Prostate gland (tissue), 2 donors: ENCODE results near the gene HMGB2.

Experiments
- CTCF ChIP-seq, 4 experiments: fragments of 200-600 bp in 2 of 4; fragments of 450-650 bp in 2 of 4; sonication (generic) in 2 of 4; IDR thresholded peaks; 1 replicate in 3 of 4; 2 replicates in 1 of 4; pipeline ENCODE4 v1.5.1; 2016 to 2019; ENCODE audit warnings: antibody characterized with exemption in 4 of 4, mild to moderate bottlenecking in 2 of 4, moderate library complexity in 2 of 4
- POLR2A ChIP-seq: fragments of 450-650 bp; IDR thresholded peaks from one replicate; pipeline ENCODE4 v1.6.1; 2016; ENCODE audit warnings: antibody characterized with exemption, mild to moderate bottlenecking
- POLR2AphosphoS5 ChIP-seq: sonication (generic); formaldehyde crosslinking; IDR thresholded peaks from one replicate; pipeline ENCODE4 v1.6.1; 2017; ENCODE audit warnings: antibody characterized with exemption

GRCh38 chr4:173337463-173337862 lies 3.3 kb upstream of the HMGB2 start:
- TF ChIP-seq POLR2AphosphoS5 (no peak), POLR2A (no peak), CTCF (IDR thresholded peaks at IDR 0.05) (no peak)
